ENCODE results near the gene VEZT. TPM values are rescaled to one million over a fixed set of nuclear protein-coding genes. Genes with fewer than 3 reads are reported as not detected.

The VEZT gene
- total and polyA plus RNA-seq, 9 of the 15 experiments (the other 6 are each of a cell fraction or from before 2014, with no cell fraction given) = 16.1 to 61.5 (median 32.6) TPM

GRCh38 chr12:95169368-95169767 lies 48.2 kb upstream of the VEZT start (continued):
- peak; percentile 55 for TF ChIP-seq NCOR1 (IDR thresholded peaks at IDR 0.05)
- TF ChIP-seq KDM1A (IDR thresholded peaks at IDR 0.05) = peak; percentile 18 to 39; a peak in 2 of 4 replicates
- TF ChIP-seq ZEB2 (IDR thresholded peaks at IDR 0.05) = 0 out of 2 replicates have a peak, but pooled peaks have one; percentile 12
- peak; percentile 63; the same call in 1 of the 2 replicates for TF ChIP-seq POLR2AphosphoS5 (IDR thresholded peaks at IDR 0.05; ENCODE audit: control insufficient read depth, insufficient read depth, low read depth, low read length)
- no peak for TF ChIP-seq ZC3H4 (CRISPR knock-in tag; IDR thresholded peaks at IDR 0.05; ENCODE audit: borderline replicate concordance)
- TF ChIP-seq ARID3A (IDR thresholded peaks at IDR 0.05; ENCODE audit: borderline replicate concordance, low read depth, low read length) = peak; percentile 76; the same call in 1 of the 2 replicates
- TF ChIP-seq ZNF740 (CRISPR knock-in tag; IDR thresholded peaks at IDR 0.05) = no peak
- TF ChIP-seq ZNF740 (tag; IDR thresholded peaks at IDR 0.05) = no peak
- no peak for TF ChIP-seq PCBP1 (IDR thresholded peaks at IDR 0.05; ENCODE audit: low read depth, low read length, poor library complexity, severe bottlenecking)
- TF ChIP-seq HDAC2 (IDR thresholded peaks at IDR 0.05) = 0 out of 2 replicates have a peak, but pooled peaks have one; percentile 21
- TF ChIP-seq ZNF780A (CRISPR knock-in tag; IDR thresholded peaks at IDR 0.05) = no peak
- TF ChIP-seq NFIC (IDR thresholded peaks at IDR 0.05) = 0 out of 2 replicates have a peak, but pooled peaks have one; percentile 10
- 0 out of 2 replicates have a peak, but pooled peaks have one; percentile 45 for TF ChIP-seq SMAD4 (CRISPR knock-in tag; conservative IDR thresholded peaks at IDR 0.05)
- TF ChIP-seq TAL1 (IDR thresholded peaks at IDR 0.05) = peak; percentile 47; the same call in 1 of the 2 replicates
- 0 out of 2 replicates have a peak, but pooled peaks have one; percentile 16 for TF ChIP-seq LEF1 (IDR thresholded peaks at IDR 0.05)
- peak; percentile 85 for TF ChIP-seq FOSL1 (tag; conservative IDR thresholded peaks at IDR 0.05)
- peak; percentile 75 for TF ChIP-seq SMARCE1 (IDR thresholded peaks at IDR 0.05)
- TF ChIP-seq ETV5 (CRISPR knock-in tag; IDR thresholded peaks at IDR 0.05; ENCODE audit: low read depth) = peak; percentile 59; the same call in 1 of the 2 replicates
- no peak for TF ChIP-seq GMEB1 (CRISPR knock-in tag; IDR thresholded peaks at IDR 0.05)
- peak; percentile 87 for TF ChIP-seq DPF2 (IDR thresholded peaks at IDR 0.05)
- peak; percentile 29; the same call in 1 of the 2 replicates for TF ChIP-seq GATA2 (CRISPR knock-in tag; IDR thresholded peaks at IDR 0.05)
- TF ChIP-seq STAT5A (IDR thresholded peaks at IDR 0.05; ENCODE audit: borderline replicate concordance, low read length) = 0 out of 2 replicates have a peak, but pooled peaks have one; percentile 14
- TF ChIP-seq HMBOX1 (IDR thresholded peaks at IDR 0.05) = peak; percentile 73
- no peak for TF ChIP-seq NR2C2 (CRISPR knock-in tag; IDR thresholded peaks at IDR 0.05)
- no peak for TF ChIP-seq NR2C2 (tag; IDR thresholded peaks at IDR 0.05)
- TF ChIP-seq FOS (IDR thresholded peaks at IDR 0.05; ENCODE audit: extremely low read depth, insufficient read length) = peak; percentile 25
- TF ChIP-seq SMAD2 (IDR thresholded peaks at IDR 0.05; ENCODE audit: low read depth, low read length) = no peak

All from K562 (cell line).